Activated CD8-positive, alpha-beta memory T cell treated with anti-CD3 and anti-CD28 coated beads, Interleukin-2, amount 50 U/mL, for 1 hour (primary cell): ENCODE measurements around the gene CIAPIN1.

Experiments
- DNase-seq: peaks from one replicate; pipeline ENCODE4 v3.0.0-alpha.2; 2020; ENCODE audit errors: extremely low read depth

The CIAPIN1 gene

DNA sequence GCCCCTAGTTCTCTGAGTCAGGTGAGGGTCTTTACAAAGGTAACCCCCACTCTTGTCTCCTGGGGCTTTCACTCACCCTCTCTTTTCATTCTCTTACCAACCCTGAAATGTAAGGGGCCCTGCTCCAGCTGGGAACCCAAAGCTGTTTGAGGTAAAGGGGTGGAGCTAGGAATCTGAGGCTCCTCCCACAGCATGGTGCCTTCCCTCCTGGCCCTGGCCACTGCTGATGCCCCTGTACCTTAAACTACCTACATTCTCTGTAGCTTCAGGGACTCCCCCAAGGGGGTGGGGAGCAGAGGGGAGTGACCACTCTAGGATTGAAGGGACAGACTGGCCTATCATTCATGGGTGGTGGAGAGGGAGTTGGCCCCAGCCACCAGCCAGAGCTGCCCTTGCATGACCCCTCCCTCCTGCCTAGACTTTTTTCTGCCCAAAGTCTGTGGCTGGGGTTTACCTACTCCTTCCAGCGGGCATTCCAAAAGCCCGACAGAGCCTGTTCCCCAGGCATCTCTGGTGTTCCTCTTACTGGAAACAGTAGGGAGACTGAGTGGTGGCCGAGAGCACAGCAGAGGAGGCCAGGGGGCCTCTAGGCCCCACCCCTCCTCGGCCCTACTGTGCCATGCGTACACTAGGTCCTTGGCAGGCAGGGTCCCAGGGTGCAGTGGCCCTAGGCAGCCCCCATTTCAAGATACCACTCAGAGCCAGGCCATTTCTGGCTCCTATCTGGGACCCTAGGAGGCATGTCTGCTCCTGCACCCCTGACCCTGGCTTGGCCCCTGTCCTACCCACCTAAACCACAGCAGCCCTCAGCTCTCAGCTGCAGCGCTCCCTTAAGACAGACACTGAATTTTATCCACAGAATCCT is 29.6 kb upstream of the CIAPIN1 start:
- DNase-seq = no peak

DNA sequence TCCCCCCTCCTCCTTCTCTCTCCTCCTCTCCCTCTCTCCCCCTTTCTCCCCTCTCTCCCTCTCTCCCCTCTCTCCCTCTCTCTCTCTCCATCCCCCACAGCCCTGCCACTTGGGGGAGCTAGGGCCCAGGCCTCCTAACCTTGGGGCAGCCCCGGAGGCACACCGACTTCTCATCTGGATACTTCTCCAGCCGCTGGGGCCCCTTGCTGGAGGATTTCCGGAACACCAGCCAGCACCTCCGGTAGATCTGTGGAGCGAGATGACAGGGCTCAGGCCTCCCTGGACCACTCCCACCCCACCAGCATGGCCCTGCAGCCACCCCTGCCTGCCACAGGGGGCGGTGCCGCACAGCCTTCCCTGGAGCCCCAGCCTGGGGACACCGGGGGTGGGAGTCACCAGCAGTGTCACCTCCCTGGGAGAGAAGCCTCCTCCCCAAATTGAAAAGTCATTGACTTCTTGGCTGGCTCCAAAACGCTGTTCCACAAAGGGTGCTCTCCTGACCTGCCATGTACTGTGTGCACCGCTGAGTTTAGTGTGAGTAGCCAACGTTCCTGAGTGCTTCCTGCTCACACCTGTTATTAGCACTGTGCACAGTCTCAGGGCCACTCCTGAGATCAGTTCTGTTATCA is 28.6 kb upstream of the CIAPIN1 start:
- peak; percentile 36 for DNase-seq

DNA sequence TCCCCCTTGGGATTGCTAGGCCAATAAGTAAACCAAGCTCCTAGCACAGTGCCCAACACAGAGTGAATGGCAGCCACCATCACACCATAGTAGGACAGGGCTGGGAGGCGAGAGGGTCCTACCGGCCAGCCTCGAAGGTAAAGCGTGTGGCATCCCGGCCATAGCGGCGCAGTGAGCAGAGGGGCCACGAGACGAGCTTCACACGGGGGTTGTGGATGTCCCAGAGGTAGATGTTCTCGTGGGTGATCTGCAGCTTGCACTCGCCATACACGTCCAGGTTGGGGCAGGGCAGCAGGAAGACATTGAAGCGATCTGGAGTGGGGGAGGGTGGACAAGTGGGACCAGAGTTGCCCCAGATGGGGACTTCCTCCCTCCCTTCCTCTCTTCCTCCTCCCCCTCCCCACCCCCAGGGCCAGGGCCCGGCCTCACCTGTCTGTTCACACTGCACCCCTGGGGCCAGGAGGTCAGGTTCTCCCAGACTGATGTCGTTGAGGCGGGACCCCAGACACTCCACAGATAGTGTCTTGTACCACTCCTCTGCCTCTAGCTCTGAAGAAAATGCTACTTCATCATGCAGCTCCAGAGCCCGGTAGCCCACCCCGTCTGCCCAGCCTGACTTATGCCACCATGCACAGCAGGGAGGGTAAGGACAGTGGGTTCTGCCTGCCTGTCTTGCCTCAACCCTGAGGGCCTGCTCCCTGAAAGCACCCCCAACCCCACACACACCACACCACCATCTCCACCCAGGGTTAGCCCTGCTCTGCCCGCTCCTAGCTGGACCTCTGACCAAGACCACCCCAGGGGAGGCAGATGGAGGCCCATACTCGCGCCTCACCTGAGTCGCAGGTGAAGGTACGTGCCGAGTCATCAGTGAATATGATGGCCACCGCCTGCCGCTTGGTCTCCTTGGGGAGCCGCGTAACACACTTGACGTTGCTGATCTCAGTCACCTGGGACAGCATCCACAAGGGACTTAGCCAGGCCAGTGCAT is 27.8 kb upstream of the CIAPIN1 start:
- DNase-seq = no peak

DNA sequence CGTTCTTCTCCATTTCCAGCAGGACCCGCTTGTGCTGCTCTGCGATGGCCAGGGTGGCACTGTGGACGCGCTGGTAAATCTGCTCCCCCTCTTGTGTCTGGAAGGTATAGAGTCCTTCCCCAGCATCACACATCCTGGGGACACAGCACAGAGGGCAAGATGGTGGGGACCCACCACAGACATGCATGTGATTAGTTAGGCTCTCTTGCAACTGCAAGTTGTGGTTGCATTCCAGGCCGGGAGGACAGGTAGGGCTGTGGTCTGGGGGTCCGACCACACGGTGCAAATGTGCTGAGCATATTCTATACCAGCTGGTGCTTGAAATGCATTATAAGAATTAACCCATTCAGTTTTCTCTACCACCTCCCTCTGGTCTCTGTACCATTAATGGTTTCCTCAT is 26.7 kb upstream of the CIAPIN1 start:
- DNase-seq = no peak

DNA sequence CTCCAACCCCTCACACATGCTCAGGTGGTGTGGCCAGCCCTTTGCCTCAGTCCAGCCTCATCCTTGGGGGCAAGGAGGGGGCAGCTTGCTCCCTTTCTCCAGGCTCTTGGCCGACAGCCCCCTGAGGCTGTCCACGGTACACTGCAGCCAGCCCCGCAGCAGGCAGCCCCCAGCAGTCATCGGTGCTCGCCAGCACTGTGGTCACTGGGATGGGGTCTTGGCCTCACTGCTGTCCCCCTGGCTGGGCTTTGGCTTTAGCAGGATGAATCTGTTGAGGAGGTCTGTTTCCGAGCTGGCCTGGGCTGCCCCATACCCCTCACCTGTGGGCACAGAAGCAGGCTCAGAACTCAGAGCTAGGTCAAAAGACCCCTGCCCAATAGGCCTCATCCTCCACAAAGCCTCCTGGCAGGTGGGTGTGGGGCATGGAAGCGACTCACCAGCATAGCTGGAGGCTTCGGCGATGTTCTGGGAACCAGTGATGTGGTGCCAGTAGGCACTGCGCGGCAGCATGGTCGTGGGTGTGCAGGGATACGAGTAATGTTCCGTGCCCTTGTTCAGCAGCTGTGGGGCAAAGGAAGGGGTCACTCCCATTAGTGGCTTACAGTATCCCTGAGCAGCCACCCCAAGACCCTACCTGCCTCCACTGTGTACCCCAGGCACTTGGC is 26.1 kb upstream of the CIAPIN1 start:
- no peak for DNase-seq

DNA sequence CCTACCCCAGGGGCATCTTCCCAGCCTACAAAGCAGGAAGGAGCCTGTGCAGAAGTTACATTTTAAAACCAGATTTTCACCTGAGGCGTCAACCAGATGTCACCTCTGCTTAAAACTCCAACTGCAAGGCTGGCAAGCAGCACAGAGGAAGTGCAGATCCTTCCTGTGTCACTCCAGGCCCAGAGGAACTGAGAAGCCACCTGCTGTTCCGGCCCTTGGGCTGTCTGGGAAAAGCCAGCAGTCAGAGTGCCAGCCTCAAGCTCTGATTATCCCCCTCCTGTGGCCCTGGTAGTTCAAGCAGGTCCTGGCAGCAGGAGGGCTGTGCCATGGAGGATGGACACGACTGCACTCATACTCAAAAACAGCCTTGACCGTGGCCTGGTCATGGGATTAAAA is 25.5 kb upstream of the CIAPIN1 start:
- DNase-seq = no peak

DNA sequence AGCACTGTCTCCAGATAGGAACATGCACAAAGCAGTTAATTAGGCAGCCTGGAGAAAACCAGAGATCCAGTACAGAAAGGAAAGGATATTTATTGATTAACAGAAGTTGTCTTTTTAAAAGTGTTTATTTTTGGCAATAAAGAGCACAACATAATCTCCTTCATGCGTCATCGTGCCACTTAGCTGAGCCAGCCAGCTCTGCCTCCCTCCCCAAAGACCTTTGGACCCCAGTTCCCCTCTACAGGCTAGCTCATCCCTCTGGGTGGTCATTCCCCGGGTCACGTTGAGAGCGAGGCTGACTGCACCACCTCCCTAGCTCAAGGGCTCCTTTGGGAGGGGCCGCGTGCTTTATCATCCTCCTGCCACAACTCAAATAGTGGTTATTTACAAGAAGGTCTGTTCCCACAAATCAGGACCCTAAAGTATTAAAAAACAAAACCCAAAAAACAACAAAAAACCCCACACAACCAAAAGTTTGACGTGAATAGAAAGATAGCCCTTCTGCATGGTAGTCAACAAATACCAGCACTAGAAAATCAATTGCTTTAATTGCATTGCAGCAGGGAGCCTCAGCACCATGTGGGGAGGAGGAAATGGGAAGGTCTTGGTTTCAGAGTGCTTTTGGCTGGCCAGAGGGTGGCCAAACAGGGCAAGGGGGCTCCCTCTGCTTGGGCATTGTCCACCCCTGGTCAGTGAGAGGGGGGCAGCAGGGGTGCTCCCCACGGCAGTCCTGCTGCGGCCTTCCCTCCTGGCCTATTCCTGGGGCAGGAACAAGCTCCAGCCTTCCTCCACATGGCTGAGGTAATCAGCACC is 24.9 kb upstream of the CIAPIN1 start:
- DNase-seq = no peak

DNA sequence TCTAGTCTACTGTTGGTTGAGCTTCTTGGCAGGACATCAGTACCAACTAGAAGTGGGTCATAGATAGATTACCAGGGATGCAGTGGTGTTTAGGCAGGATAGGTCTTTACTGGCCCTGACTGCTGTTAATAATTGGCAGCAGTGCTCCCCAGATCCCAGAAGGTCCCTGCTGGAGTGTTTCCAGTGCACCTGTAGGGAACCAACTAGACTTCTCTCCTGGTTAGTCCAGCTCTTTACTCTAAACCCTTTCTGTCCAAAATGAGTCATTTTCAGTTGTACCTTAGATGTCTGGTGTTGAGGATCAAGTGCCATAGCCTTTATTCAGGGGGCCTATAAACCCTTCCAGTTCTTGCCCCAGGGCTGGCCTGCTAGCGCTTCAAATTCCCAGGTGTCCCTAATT is 24.0 kb upstream of the CIAPIN1 start:
- no peak for DNase-seq

DNA sequence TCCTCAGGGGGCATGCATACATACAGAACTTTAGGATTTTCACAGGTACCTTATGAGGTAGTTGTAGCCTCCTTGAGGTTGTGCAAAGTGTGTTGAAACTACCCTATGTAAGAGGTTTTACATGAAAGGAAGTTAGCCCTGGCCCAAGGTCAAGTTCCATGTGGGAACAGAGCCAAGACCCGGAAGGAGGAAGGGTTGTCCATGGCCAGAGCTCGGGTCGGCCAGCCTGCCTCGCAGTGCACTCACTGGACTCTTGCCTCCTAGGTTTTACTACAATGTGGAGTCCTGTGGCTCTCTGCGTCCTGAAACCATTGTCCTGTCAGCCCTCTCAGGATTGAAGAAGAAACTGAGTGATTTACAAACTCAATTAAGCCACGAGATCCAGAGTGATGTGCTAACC is 23.5 kb upstream of the CIAPIN1 start:
- DNase-seq = no peak

DNA sequence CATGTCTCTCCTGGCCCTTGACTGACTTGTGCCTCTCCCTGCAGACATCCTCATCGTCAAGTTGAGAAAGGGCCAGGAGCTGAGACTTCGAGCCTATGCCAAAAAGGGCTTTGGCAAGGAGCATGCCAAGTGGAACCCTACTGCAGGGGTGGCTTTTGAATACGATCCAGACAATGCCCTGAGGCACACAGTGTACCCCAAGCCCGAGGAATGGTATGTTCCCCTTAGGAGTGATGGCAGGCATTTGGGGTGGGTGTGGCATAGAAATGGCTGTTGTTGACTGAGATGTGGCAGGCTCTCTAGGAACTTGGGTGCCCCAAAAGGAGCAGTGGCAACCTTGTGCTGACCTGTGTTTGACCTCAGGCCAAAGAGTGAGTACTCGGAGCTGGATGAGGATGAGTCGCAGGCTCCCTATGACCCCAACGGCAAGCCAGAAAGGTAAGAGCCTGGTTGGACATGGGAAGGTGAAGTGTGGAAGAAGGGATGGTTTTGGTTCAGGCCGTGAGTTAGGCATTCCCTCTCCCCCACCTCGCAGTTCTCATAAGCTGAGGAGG is 22.8 kb upstream of the CIAPIN1 start:
- no peak for DNase-seq

DNA sequence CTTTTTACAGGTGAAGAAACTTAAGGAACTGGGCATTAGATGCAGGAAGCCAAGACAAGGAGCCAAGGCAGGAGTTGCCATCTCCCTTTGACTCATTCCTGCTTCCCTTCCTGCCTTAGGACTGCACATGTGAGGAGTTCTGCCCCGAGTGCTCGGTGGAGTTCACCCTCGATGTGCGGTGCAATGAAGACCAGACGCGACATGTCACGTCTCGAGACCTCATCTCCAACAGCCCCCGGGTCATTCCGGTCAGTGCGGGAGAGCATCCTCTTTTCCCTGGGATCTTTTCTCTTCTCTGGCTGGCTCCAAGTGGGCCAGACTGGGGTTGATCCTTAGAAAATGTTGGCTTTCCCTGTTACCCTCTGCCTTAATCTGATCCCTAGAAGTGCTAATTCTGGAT is 21.9 kb upstream of the CIAPIN1 start:
- DNase-seq = no peak

DNA sequence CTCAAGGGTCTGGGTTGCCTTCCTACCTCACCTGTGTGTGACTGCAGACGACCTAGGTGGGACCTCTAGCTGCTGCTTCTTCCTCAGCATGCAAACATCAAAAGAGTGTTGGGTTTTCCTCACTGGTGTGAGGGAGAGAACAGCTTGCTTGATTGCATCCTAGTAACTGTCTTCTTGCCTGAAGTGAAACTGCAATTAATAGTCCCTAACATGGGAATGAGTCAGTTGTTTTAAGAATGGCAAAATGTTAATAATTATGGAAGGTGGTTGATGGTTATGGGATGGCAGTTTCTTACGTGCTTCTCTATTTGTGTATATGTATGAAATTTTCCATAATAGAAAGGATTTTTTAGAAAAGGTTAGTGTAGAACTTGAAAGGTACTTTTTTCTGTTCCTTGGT is 21.2 kb upstream of the CIAPIN1 start:
- DNase-seq = no peak

DNA sequence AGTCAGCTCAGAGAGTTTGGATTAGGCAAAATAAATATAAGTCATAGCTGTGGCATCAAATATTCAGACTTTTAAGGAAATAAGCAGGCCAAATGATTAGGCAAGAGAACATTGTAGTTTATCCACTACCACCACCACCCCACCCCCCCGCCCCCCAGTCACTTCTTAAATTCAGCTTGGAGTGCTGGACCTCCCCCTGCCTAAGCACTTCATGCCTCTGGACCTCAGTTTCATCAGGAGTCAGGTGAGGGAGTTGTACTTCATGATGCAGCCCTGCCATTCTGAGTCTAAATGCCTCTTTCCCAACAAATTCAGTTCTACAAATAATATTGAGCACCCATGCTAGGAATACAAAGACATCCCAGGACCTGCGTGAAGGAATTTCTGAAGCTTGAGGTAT is 17.3 kb upstream of the CIAPIN1 start:
- no peak for DNase-seq

DNA sequence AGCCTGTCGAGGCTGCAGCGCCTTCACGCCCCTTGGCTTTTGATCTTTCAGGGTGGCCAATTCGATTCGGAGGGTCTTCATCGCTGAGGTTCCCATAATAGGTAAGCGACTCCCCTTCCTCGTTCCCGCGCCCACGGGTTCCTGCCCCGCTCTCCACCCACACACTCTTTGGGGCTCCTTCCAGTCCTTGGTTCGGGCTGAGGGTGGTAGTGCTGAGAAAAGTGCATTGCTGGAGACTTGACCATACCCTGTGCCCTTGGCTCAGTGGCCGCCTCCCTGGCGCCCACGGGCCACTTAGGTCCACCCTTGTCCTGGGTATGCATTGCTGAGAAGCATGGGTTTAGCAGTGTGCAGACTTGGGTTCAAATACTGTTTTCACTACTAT is 15.8 kb upstream of the CIAPIN1 start:
- no peak for DNase-seq

DNA sequence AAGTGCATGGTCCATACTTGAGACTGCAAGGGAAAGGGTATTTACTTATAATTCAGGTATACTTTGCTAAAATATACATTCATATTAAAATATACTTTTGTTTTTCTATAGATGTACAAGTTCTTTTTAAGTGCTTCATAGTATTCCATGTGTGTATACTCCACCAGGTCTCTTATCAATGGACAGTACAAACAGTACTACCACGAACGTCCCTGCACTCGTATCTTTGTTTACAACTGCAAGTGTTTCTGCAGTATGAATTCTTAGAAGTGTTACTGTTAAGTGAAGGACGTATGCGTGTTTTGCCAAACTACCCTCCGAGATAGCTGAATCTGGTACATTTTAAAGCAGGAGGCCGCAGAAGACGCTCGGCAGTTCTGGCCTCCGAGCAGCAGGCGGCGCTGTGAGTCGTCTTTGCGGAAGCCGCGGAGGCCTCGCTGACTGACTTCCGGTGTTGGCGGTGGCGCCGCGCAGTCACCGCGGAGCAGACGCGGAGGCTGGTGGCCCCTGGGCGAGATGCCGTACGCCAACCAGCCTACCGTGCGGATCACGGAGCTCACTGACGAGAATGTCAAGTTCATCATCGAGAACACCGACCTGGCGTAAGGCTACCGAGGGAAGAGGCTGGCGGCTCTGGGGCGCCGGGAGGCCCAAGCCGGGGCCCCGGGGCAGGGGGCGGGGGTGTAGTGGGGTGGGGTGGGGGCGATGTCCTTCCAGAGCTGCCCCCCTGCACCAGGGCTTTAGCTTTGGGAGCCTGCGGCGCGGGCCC is 15.2 kb upstream of the CIAPIN1 start, which contains the start of gene POLR2C:
POLR2C (plus strand) TSS at position 471 of the 769 bp plus-strand sequence; CDS start at position 517, 46 bp downstream.
- DNase-seq = peak; percentile 69

DNA sequence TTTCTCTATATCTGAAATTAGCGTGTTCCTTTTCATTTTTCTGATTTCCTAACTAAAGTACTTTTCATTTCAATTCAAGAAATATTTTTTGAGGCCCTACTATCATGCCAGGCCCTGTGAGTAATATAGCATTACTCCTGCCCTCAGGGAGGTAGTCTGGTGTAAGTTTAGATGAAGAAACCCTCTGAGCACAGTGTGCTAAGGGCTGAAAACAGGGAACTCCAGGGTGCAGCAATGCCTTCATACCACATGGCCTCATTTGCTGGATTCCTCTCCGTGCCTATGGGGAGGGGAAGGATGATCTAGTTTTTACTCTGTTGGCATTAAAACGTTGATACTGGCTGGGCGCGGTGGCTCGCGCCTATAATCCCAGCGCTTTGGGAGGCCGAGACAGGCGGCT is 4.8 kb upstream of the CIAPIN1 start:
- no peak for DNase-seq

DNA sequence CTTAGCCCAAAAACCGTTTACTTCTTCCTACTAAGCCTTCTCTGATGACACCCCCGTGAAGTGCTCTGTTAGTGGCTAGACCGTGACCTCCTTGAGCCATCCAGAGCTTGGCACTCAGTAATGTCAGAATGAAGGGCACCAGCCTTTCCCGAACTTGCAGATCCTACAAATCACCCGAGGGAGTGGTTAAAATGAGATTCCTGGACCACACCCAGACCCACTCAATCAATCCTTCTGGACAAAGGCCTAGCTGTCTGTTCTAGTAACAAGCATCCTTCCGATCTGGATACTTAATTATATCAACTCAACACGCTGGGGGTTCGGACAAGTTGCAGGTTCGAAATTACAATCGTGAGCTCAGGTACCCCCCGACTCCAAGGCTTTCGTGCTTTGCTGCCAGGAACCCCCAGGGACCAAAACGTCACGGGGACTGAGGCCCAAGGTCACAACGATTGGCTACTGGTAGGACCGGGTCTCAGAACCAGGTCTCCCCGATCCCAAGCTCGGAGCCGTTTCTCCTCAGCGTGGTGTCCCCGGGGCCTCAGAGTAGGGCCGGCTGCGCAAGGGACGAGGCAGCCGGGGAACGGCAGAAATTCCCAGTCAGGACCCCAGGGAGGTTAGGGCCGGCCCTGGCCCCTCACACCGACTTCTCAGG is 527 bp downstream of the CIAPIN1 start:
- no peak for DNase-seq

DNA sequence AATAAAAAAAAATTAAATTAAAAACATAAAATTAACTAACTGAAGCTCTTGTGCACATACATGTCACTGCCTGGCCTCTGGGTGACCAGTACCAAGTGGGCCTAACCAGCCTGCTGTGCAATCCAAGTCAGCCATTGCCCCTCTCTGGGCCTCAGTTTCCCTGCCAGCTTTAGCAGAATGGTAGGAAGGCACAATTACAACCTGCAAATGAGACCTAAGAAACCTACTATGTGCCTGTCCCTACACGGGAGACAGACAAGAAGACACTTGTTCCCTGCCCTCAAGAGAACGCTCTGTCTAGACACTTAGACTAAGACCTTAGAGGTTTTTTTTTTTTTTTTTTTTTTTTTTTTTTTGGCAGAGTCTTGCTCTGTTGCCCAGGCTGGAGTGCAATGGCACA is 1.7 kb downstream of the CIAPIN1 start:
- DNase-seq = no peak

DNA sequence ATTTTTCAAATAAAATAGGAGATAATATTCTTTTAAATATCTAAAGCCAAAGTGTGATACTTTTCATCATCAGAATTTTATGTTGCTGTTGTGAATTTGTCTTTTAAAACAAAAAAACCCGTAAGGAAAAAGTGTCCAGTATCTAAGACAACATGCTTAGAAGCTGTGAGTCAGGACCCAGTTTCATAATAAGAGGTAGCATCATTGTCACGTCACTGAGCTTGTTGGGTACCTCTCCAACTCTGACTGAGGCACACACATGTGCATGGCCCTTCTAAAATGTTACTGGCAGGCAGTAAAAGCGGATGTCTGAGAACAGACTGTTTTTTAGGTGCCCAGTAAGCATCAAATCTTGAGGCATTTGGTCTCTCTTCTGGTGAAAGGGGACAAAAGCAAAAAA is 2.5 kb downstream of the CIAPIN1 start:
- no peak for DNase-seq
